ENCODE data around the gene EVX2. TPM values are rescaled to one million over a fixed set of nuclear protein-coding genes. Genes with fewer than 3 reads are reported as not detected.

EVX2 gene
- total and polyA plus RNA-seq, 4 donors: not detected

DNA sequence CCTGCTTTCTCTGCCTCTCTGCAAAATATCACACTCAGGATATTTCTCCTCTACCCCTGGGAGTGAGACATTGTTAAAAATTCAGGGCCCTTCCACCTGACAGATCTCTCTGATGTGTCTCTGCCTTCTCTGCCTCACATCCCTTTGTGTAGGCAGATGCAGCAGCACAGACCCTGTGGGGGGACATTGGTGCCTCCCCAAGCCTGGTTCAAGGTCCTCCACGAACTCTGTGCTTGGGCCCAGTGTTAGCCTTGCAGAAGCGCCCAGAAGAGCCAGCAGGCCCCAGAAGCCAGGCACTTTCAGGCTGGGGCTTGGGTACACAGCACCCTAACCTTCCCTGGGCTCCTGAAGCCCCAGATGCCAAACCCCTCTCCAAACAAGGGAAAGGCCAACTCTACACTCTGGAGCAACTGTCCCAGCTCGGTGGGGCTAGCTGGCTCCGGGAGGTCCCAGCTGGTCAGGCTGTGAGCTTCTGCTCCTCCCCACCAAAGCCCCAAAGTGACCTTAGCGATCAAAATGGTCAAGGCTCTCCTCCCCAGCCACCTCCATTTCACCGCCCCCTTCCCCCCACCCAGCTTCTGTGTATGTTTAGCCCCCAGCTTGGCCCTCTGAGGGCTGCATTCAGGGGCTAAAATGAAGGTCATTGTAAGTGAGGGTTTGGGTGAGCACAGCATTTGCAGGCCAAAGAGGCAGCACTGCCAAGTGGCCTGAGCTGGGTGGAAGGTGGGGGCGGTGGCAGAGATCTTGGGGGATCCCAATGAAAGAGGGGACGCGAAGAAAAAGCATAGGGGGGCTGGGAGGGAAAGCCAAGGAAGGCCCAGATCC, 41.4 kb upstream of the EVX2 start:
- H3K4me1 ChIP-seq (ENCODE audit: control insufficient read depth in 5 of 5, insufficient read depth in 5 of 5, low read length in 5 of 5): peaks cover 0 to 17% (median 8%) of the 10 kb centered on the region in 5 donors
- TF ChIP-seq, protein P1, sequence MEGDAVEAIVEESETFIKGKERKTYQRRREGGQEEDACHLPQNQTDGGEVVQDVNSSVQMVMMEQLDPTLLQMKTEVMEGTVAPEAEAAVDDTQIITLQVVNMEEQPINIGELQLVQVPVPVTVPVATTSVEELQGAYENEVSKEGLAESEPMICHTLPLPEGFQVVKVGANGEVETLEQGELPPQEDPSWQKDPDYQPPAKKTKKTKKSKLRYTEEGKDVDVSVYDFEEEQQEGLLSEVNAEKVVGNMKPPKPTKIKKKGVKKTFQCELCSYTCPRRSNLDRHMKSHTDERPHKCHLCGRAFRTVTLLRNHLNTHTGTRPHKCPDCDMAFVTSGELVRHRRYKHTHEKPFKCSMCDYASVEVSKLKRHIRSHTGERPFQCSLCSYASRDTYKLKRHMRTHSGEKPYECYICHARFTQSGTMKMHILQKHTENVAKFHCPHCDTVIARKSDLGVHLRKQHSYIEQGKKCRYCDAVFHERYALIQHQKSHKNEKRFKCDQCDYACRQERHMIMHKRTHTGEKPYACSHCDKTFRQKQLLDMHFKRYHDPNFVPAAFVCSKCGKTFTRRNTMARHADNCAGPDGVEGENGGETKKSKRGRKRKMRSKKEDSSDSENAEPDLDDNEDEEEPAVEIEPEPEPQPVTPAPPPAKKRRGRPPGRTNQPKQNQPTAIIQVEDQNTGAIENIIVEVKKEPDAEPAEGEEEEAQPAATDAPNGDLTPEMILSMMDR (IDR thresholded peaks at IDR 0.05; ENCODE audit: control extremely low read depth, extremely low read depth): no peak
- ATAC-seq (ENCODE audit: insufficient read depth, low FRiP score) (no peak), DNase-seq (no peak)
- no peak overlapping the region for H3K27ac ChIP-seq (ENCODE audit: low read depth in 1 of 2, low read length in 1 of 2)
- H3K36me3 ChIP-seq (ENCODE audit: control insufficient read depth in 4 of 4, insufficient read depth in 4 of 4, low read length in 4 of 4): no peaks in the 10 kb centered on the region
- H3K9me3 ChIP-seq (ENCODE audit: control insufficient read depth in 4 of 4, insufficient read depth in 3 of 4, low read length in 3 of 4): peaks cover 0 to 7% (median 0%) of the 10 kb centered on the region in 4 donors
- peaks cover 21 to 82% (median 81%) of the 10 kb centered on the region in 3 donors for H3K27me3 ChIP-seq (ENCODE audit: control insufficient read depth in 3 of 3, insufficient read depth in 3 of 3, low read length in 2 of 3)
- no peak overlapping the region for H3K9ac ChIP-seq (ENCODE audit: insufficient read depth in 1 of 2, low read length in 2 of 2)
- no peak overlapping the region for H3K4me3 ChIP-seq
- WGBS, 2 donors: 27 to 31% methylated on average over 9 of the region's 9 CpGs

DNA sequence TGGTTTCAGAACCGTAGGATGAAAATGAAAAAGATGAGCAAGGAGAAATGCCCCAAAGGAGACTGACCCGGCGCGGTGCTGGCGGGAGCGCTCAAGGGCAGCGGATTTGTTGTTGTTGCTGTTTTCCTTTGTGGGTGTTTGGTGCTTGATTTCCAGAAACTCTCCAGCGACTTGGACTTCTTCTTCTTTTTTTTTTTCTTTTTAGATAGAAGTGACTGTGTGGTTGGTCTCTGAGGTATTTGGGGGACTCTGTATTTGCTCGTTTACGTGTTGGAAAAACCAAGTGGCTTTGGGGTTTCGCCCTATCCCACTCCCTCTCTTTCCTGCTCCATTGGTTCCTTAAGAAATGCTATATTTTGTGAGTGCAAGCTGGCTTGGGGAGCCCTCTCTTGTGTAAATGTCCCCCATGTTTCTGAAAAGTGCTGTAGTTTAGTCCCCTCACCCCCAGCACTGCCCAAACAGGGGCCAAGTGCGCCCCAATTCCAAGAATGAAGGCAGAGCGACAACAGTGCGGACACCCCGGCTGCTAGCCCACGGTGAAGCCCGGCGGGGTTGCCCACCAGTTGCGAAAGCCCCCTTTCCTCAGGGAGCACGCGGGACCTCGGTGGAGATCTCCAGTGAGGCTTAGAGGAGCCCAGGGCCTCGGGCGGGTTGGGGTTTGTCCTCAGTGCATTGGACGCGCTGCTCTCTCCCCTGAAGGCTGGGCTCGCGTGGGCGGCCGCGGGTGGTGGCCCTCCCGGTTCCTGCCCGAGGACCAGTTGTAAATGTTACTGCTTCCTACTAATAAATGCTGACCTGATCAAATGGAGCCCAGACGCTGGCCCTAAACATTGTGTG, 40.6 kb upstream of the EVX2 start:
- Histone ChIP-seq H3K27me3 (ENCODE audit: control insufficient read depth in 3 of 3, insufficient read depth in 3 of 3, low read length in 2 of 3) (peaks cover 20 to 91% (median 88%) of the 10 kb centered on the region in 3 donors), H3K4me3 (no peak overlapping the region), H3K36me3 (ENCODE audit: control insufficient read depth in 4 of 4, insufficient read depth in 4 of 4, low read length in 4 of 4) (no peaks in the 10 kb centered on the region), H3K27ac (ENCODE audit: low read depth in 1 of 2, low read length in 1 of 2) (no peak overlapping the region), H3K9ac (ENCODE audit: insufficient read depth in 1 of 2, low read length in 2 of 2) (no peak overlapping the region), H3K4me1 (ENCODE audit: control insufficient read depth in 5 of 5, insufficient read depth in 5 of 5, low read length in 5 of 5) (peaks cover 0 to 17% (median 8%) of the 10 kb centered on the region in 5 donors), H3K9me3 (ENCODE audit: control insufficient read depth in 4 of 4, insufficient read depth in 3 of 4, low read length in 3 of 4) (peaks cover 0 to 4% (median 0%) of the 10 kb centered on the region in 4 donors)
- TF ChIP-seq, protein P1 (IDR thresholded peaks at IDR 0.05; ENCODE audit: control extremely low read depth, extremely low read depth): no peak
- 8 to 10% methylated on average over 34 of the region's 34 CpGs for WGBS, 2 donors
- ATAC-seq (ENCODE audit: insufficient read depth, low FRiP score): no peak
- no peak for DNase-seq

DNA sequence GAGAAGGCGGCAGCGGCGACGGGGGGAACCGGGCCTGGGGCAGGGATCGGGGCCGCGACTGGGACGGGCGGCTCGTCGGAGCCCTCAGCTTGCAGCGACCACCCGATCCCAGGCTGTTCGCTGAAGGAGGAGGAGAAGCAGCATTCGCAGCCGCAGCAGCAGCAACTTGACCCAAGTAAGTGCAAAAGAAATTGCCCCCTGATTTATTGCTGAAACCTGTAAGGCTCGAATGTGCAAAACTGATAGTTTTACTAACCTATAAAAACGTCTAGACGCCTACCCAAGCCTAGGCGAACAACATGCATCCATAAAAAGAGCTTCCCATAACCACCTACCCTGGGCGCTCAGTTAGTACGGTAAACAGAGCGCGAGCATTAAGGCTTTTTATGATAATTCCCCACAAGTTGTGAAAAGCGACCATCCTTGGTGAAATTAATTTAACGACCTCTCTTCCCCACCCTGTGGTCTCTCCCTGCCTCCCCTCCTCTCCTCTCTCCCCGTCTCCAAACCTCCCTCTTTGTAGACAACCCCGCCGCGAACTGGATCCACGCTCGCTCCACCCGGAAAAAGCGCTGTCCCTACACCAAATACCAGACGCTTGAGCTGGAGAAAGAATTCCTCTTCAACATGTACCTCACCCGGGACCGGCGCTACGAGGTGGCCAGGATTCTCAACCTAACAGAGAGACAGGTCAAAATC, 39.8 kb upstream of the EVX2 start:
- Histone ChIP-seq H3K27me3 (ENCODE audit: control insufficient read depth in 3 of 3, insufficient read depth in 3 of 3, low read length in 2 of 3) (peaks cover 18 to 90% (median 88%) of the 10 kb centered on the region in 3 donors), H3K4me1 (ENCODE audit: control insufficient read depth in 5 of 5, insufficient read depth in 5 of 5, low read length in 5 of 5) (peaks cover 0 to 14% (median 7%) of the 10 kb centered on the region in 5 donors), H3K9ac (ENCODE audit: insufficient read depth in 1 of 2, low read length in 2 of 2) (no peak overlapping the region), H3K4me3 (no peak overlapping the region), H3K27ac (ENCODE audit: low read depth in 1 of 2, low read length in 1 of 2) (no peak overlapping the region), H3K36me3 (ENCODE audit: control insufficient read depth in 4 of 4, insufficient read depth in 4 of 4, low read length in 4 of 4) (no peaks in the 10 kb centered on the region), H3K9me3 (ENCODE audit: control insufficient read depth in 4 of 4, insufficient read depth in 3 of 4, low read length in 3 of 4) (peaks cover 0 to 3% (median 0%) of the 10 kb centered on the region in 4 donors)
- 6% methylated on average over 37 to 40 of the region's 40 CpGs for WGBS, 2 donors
- ATAC-seq (ENCODE audit: insufficient read depth, low FRiP score) (no peak), DNase-seq (no peak)
- TF ChIP-seq, protein P1 (IDR thresholded peaks at IDR 0.05; ENCODE audit: control extremely low read depth, extremely low read depth): no peak
